ENCODE results near the gene UCP2. TPM values are rescaled to one million over a fixed set of nuclear protein-coding genes. Genes with fewer than 3 reads are reported as not detected.
A peak's percentile ranks its signal among the peaks of the same experiment; 100 is the strongest.

UCP2 gene
- total RNA-seq, 4 donors from 2014 or later: 9.8 to 27.3 (median 12.9) TPM

DNA sequence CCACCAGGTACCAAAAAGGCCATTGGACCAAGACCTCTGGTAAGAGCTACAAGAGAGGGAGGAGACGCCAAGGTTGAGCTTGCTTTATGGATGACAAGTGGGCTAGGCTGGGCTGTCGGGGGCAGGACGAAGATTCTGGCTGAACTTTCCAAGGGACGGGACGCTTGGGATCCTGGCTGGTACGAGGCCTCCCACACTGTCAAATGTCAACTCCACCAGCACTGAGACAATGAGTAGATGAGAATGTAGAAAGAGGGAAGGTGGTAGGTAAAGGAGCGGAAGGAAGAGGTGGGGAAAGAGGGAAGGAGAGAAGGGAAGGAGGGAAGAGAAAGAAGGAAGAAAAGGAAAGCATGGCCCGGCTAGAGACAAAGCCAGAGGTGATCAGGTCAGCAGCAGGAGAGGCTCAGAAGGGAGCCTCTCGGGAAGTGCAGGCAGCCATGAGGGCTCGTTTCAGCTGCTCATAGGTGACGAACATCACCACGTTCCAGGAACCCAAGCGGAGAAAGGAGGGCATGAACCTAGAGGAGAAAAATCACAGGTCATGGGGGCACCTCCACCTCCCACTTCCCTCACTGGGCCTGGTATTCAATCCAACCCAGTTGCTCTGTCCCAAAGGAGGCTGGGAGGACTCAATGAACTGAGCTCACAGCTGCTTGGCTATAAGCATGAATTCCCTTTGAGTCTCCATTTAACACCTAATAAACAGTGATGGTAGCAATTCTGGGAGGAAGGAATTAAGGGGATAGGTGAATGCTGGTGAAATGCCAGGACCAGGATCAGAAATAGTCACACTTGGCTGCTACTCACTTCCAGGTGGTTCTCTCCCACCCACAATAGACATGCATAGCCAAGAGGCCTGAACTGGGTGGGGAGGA is 7.8 kb downstream of the UCP2 start:
- 91% methylated on average over 13 of the region's 13 CpGs for WGBS
- H3K36me3 ChIP-seq: peaks cover 6% of the 10 kb centered on the region
- peak in 1 of 2 donors; percentile 43 for DNase-seq (ENCODE audit: low spot score in 2 of 2)
- no peaks in the 10 kb centered on the region for H3K9me3 ChIP-seq
- no peak for TF ChIP-seq EP300 (IDR thresholded peaks at IDR 0.05)
- no peak for TF ChIP-seq POLR2AphosphoS5 (IDR thresholded peaks at IDR 0.05)
- no peak for TF ChIP-seq POLR2A (IDR thresholded peaks at IDR 0.05)
- TF ChIP-seq, protein P1, sequence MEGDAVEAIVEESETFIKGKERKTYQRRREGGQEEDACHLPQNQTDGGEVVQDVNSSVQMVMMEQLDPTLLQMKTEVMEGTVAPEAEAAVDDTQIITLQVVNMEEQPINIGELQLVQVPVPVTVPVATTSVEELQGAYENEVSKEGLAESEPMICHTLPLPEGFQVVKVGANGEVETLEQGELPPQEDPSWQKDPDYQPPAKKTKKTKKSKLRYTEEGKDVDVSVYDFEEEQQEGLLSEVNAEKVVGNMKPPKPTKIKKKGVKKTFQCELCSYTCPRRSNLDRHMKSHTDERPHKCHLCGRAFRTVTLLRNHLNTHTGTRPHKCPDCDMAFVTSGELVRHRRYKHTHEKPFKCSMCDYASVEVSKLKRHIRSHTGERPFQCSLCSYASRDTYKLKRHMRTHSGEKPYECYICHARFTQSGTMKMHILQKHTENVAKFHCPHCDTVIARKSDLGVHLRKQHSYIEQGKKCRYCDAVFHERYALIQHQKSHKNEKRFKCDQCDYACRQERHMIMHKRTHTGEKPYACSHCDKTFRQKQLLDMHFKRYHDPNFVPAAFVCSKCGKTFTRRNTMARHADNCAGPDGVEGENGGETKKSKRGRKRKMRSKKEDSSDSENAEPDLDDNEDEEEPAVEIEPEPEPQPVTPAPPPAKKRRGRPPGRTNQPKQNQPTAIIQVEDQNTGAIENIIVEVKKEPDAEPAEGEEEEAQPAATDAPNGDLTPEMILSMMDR (IDR thresholded peaks at IDR 0.05): no peak
- no peak overlapping the region for H3K4me3 ChIP-seq
- H3K4me1 ChIP-seq: peaks cover 20% of the 10 kb centered on the region
- H3K27ac ChIP-seq: no peak overlapping the region
- H3K27me3 ChIP-seq: no peaks in the 10 kb centered on the region

DNA sequence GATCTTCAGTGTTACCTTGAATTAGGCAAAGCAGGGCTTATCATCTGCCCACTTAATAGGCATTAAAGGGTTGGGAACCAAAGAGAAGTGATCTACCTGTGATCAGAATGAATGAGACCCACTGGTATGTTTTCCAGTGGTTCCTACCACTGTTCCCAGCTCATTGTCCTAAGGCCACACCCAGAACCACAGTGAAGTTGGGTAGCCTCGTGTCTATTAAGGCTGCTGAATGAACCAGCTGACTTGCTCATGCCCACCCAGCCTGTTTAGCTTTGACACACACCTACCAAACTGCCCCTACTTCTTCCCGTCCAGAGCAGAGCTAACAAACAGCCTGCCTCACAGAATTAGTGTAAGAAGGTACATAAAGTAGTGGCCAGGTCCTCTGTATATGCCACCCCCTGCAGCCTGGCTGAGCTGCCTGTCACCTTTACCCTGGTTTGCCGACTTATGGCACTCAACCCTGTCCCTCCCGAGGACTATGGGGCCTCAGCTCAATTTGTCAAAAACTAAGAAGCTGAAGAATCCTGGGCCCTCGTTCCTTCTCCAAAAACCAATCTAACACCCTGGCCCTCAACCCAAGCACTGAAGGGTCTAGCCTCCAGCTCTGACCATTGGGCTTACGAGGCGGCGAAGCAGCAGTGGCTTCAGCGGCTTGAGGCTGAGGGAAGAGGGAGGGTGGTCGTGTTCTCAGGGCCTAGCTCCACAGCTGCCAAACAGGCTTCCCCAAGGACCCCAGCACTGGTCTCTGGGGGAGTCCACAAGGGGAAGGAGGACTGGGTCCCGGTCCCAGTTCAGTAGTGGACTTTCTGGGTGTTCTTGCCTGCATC is 9.8 kb downstream of the UCP2 start:
- no peak for DNase-seq (ENCODE audit: low spot score in 2 of 2)
- 90% methylated on average over 11 of the region's 11 CpGs for WGBS
- H3K27ac ChIP-seq: no peak overlapping the region

DNA sequence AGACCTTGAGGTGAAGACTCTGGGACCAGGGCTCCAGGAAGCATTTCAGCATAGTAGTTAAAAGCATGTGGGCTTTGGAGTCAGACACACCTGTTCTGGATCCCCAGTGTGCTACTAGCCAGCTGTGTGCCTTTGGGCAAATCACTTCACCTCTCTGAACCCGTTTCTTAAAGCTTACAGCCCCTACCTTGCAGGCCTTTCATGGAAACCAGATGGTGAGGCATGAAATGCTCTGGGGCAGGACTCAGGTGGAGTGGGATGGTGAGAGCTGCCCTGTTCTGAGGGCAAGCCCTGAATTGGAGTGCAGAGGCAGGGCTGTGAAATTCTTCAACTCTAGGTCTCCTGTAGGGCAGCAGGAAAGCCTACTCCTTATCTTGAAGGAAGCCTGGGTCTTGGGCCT is 10.5 kb downstream of the UCP2 start:
- Histone ChIP-seq H3K27ac (no peak overlapping the region), H3K4me3 (no peak overlapping the region), H3K9me3 (no peaks in the 10 kb centered on the region), H3K36me3 (peaks cover 3% of the 10 kb centered on the region), H3K27me3 (no peaks in the 10 kb centered on the region), H3K4me1 (peaks cover 18% of the 10 kb centered on the region)
- DNase-seq (ENCODE audit: low spot score in 2 of 2): no peak
- TF ChIP-seq EP300 (IDR thresholded peaks at IDR 0.05) (no peak), POLR2A (IDR thresholded peaks at IDR 0.05) (no peak), POLR2AphosphoS5 (IDR thresholded peaks at IDR 0.05) (no peak)
- TF ChIP-seq, protein P1 (IDR thresholded peaks at IDR 0.05): no peak
- 83% methylated on average over 1 of the region's 1 CpG for WGBS

More for the DNA sequence above, 9.8 kb downstream of the UCP2 start:
- TF ChIP-seq EP300 (IDR thresholded peaks at IDR 0.05): no peak
- TF ChIP-seq, protein P1 (IDR thresholded peaks at IDR 0.05): no peak
- no peak for TF ChIP-seq POLR2AphosphoS5 (IDR thresholded peaks at IDR 0.05)
- TF ChIP-seq POLR2A (IDR thresholded peaks at IDR 0.05): no peak
- Histone ChIP-seq H3K4me1 (peaks cover 18% of the 10 kb centered on the region), H3K4me3 (no peak overlapping the region), H3K9me3 (no peaks in the 10 kb centered on the region), H3K36me3 (peaks cover 6% of the 10 kb centered on the region), H3K27me3 (no peaks in the 10 kb centered on the region)

DNA sequence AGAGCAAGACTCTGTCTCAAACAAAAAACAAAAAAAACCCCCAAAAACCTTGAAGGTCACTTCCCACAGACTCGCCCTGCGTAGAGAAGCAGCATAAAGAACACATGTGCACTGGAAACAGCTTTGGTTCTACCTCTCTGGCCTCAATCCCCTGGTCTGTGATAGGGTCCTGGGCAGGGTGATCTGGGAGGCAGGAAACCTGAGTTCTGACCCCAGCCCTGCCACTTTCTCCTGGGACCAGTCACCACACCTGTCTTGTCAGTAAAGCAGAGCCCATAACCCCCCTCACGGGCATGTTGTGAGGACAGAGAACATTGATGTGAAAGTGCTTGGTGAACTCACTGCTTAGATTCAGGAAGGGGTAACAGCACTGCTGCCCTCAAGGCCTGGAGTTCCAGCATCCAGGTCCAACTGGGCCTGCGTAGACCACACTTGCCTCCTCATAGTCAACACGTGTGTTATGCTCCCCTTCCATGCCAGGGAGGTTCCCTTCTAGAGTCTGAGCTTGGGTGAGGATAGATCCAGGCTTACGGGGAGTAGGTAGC is 11.4 kb downstream of the UCP2 start:
- DNase-seq (ENCODE audit: low spot score in 2 of 2): no peak

More for the DNA sequence above, 11.4 kb downstream of the UCP2 start:
- WGBS: 91% methylated on average over 5 of the region's 6 CpGs
- H3K27me3 ChIP-seq: no peaks in the 10 kb centered on the region
- H3K27ac ChIP-seq: no peak overlapping the region
- peaks cover 18% of the 10 kb centered on the region for H3K4me1 ChIP-seq
- H3K36me3 ChIP-seq: peaks cover 3% of the 10 kb centered on the region
- TF ChIP-seq POLR2AphosphoS5 (IDR thresholded peaks at IDR 0.05) (no peak), EP300 (IDR thresholded peaks at IDR 0.05) (no peak), POLR2A (IDR thresholded peaks at IDR 0.05) (no peak)
- TF ChIP-seq, protein P1 (IDR thresholded peaks at IDR 0.05): no peak
- no peak overlapping the region for H3K4me3 ChIP-seq
- no peaks in the 10 kb centered on the region for H3K9me3 ChIP-seq
